HG03196 (cell line): Measurements from ENCODE around the gene MOSPD2.

Experiments used
- ATAC-seq: cut with Tn5 transposase; IDR thresholded peaks from one replicate; pipeline ENCODE4 v1.9.1; 2021; ENCODE audit not compliant: unreplicated experiment

Gene MOSPD2

DNA sequence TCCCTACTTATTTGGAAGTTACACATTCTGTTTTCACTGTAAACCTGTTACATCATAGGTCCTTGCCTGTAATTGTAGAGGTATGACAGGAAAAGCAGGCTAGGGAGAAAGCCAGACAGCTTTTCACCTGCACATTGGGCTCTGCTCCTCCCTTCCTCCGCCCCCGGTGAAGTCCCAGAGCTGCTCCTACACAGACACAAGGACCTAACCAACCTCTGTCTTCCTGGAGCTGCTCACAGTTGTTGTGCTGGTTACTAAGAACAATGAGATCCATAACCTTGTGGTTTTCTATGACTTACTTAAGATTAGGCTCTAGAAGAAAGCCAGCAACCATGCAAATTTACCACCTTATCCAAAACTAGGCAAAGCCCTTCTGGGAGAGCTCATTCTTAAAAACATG, 40.0 kb downstream of the MOSPD2 start:
- no peak for ATAC-seq

DNA sequence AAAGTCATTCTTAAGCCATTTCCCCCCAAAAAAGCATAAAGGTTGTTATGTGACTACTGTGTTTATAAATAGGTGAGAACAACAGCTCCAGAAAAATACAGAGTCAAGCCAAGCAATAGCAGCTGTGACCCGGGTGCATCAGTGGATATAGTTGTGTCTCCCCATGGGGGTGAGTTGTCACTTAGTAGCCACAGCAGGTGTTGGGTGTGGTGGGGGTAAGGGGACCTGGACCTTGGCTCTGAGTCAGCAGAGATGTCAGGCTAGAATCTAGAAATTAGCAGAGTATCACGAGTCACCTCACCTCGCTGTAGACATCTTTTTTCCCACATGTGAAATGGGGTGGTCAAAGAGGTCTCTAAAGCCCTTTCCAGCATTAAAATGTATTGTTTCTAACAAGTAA, 42.4 kb downstream of the MOSPD2 start:
- no peak for ATAC-seq

DNA sequence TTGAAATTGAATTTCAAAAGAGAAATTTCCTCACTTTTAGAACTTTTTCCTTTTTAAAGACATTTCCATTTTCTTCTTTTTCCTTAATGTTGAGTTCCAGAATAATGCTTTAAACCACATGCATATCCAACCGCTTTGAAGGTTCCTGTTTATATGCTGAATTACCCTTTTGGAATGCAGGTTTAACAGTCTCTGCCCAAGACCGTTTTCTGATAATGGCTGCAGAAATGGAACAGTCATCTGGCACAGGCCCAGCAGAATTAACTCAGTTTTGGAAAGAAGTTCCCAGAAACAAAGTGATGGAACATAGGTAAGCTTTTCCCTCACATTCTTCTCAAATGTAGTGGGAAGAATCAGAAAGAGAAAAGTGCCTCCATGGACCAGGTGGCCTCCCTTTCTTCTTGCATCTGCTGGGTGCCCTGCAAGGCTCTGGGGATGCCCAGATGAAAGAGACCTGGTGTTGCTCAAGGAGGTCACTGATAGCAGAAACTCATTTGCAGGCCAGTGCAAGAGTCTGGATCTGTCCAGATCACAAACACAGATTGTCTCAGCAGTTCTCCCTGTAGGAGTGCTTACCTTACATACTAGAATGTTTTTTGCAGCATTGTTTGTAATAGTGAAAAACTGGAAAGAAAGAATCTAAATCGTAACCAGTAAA, 42.9 kb downstream of the MOSPD2 start:
- ATAC-seq = no peak

DNA sequence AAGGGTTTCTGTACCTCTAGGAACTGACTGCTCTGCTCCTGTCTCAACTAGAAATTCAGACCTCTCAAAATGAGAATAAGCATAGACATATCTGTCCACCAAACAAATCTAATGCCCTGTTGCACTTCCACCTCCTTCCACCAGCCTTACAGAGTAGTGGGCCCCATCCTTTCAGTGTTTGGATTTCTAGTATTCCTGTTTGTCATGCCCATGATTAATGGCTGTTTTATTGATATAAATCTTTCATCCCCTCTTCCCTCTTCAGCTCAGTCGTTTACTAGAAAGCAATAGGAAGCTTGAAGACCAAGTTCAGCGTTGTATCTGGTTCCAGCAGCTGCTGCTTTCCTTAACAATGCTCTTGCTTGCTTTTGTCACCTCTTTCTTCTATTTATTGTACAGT, 46.2 kb downstream of the MOSPD2 start:
- ATAC-seq = no peak

DNA sequence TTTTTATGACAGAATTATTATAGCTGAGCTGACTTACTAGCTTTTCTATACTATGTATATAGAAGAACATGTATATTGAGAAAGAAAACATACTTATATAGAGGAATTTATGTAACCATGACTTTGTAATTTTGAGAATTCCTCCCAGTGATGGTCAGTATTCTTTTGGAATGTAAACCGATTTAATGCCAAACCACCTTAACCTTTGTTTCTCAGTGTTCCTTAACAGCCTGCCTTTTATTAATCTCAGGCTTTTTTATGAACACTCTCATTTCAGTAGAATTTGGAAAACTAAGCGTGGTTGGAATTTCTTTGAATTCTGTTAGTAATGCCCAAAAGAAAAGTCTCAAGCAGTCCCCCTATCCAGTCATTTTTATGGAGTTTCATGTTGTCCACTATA, 47.0 kb downstream of the MOSPD2 start:
- ATAC-seq = no peak

DNA sequence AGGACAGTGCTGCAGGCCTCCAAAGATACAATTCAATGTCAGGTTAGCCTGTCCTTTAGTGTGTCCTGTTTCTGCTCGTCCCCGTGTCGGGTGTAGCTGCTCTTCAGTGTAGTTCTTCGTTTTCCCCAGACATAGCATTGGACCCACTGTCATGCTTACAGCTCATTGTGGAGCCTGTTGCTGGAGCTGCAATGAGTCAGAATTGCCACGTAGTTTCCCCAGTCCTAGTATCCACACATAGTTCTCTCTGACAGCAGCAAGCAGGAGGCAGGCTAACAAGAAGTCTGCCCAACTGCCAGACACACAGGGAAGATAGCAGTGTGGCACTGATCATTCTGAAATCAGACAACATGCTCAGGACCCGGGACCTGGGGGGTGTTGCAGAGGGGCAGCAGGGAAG, 49.2 kb downstream of the MOSPD2 start:
- ATAC-seq = no peak

DNA sequence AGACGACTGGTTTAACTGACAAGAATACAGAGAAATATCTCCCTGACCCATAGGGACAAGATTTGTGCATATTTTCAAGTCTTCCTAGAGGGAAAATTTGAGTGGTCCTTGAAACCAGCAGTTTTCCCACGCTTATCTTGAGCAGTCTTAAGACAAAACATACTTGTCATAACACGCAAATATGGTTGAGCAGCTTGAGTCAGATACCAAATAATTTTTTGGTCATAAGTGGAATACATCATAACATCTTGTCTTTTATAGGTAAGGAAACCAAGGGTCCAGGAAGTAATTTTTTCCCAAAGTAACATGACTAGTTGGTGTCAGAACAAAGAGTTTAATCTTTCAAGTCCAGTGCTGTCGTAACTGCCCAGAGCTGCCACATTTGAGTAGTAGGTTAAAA, 50.5 kb downstream of the MOSPD2 start:
- ATAC-seq = no peak

DNA sequence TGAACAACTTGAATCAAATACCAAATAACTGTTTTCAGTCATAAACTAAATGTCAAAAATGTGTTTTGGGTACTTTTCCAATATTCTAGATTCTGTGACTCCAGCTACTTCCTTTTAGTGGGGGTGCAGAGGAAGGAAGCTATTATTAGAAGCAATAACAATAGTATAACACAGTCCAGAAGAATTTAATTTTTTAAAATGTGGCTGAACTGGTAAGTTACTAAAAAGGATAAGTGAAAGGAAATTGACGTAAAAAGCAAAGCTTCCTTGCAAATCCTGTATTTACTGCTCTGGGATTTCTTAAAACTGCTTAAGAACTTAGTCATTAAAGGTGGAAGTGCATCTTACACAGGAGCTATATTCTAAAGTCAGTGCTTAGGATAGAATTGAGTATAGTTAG, 53.2 kb downstream of the MOSPD2 start:
- no peak for ATAC-seq

DNA sequence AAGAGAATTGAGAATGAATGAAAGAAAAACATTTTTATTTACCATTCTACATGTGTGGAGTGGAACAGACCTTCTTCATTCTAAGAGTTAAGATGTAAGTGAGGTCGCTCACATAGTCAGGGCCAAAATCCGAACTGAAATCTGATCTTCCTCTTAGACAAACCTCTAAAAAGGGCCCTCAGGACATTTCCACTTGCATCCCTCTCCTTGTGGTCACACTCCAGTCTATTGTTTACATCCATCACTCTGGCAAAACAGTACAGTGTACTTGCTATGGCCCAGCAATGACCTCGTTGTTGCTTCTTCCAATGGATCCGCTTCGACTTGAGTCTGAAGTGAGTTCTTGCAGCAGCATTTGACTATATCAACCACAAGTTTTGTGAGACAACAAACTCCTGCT, 54.2 kb downstream of the MOSPD2 start:
- no peak for ATAC-seq

DNA sequence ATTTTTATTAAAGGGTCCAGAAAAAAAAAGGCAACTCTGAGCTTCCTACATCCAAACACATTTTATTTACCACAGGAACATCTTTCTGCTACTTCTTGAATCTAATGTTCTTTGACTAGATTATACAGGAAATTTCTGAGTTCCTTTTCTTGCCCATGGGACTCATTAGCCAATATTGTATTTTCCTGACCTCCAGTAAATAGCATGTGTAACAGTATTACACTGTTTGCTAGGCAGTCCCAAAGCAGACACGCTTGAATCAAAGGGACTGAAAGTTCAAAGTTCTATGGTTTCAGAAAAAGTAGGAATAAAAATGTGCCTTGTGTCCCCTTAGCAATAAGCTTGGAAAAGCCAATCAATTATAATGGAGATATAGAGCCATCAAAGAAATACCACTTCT, 57.4 kb downstream of the MOSPD2 start:
- ATAC-seq = no peak

DNA sequence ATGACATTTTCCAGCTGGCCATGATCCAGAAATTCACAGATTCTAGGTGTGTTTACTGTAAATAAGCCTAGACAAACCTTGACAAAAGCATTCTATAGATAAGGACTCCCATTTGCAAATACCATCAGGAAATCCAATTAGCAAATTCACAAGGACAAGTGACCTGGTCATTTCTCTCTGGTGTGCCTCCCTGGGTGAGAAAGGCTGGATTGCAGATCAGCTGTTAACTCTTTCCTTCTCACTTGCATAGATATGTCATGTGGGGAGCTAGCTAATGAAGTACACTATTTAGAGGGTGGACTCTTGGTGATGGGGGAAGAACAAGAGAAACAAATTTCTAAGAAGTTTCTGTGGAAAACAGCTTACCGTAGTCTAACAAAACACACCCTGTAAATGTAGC, 58.9 kb downstream of the MOSPD2 start:
- ATAC-seq = no peak

DNA sequence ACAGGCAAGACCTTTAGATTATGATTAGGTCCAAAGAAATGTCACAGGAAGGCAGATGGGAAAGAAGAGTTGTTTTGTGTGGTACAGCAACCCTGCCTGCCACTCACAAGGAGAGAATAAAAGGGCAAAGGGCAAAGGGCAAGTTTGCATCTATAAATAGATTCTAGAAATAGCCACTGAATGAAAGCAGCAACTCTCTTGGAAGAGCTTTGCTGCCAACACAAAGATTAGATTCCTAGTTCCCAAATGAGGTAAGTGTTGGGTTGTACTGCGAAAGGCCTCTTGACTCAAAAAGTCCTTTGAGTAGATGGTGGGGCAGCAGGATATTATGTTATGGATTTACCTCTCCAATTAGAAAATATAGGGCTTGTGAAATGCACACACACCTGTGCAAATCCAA, 61.2 kb downstream of the MOSPD2 start:
- no peak for ATAC-seq

DNA sequence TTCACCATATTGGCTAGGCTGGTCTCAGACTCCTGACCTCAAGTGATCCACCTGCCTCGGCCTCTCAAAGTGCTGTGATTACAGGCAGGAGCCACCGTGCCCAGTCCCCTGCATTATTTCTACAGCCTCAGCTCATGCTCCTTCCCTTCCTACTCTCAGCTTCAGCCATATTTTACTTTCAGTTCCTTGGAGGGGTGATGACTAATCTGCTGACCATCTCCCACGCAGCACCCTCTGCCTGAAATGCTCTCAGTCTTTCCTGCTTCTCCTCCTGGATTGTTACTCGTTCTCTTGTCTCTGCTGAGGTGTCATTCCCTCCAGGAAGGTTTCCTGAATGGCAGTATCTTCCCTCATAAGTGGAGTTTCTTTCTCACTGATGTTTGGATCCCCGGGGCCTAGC, 63.3 kb downstream of the MOSPD2 start:
- ATAC-seq = no peak

DNA sequence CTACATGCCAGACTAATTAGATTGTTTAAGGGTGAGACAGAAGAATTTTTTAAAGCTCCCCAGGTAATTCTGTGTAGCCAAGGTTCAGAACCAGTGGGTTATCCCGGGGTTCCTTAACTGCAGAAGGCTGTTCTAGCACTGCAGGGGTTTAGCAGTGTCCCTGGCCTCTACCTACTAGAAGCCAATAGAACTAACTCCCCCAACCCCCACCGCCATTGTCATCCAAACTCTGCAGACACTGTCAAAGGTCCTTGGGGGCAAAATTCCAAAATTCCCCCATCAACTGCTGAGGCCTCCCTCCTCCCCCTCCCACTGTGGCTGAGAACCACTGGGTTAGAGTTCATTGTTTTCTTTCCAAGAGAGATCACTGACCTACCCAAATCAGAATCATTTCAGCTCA, 66.4 kb downstream of the MOSPD2 start:
- no peak for ATAC-seq

DNA sequence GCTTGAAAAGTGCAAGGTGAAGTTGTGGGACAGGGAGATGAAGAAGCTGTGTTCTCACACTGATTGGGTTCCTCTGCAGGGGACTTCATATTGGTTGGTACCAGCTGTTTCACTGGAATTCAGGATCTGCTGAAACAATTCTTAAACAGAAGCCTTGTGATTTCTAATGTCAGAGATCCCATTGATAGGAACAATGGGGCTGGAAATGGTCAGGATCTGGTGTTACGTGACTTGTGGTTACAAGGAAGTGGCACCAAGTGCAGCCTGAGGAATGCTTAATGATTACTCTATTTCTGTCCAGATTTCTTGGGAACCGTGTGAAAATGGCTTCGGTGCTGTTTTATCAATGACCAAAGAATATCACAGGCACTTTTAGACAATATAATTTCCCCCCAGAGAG, 68.1 kb downstream of the MOSPD2 start:
- ATAC-seq = no peak

DNA sequence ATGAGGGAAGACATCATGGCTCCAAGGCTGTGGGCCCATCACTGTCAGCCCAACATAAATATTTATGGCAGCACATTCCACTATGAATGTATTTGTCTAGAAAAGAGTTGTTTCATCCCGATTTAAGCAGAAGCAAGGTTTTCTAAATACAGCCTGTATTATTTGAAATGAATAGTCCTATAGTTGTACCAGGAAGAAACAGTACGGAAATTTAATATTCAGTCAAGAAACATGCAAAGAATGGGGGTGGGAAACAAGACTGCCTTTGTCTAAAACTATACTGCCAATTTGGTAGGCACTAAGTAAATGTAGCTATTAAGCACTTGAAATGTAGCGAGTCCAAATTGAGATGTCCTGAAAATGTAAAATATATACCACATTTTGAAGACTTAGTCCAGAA, 69.1 kb downstream of the MOSPD2 start:
- no peak for ATAC-seq

DNA sequence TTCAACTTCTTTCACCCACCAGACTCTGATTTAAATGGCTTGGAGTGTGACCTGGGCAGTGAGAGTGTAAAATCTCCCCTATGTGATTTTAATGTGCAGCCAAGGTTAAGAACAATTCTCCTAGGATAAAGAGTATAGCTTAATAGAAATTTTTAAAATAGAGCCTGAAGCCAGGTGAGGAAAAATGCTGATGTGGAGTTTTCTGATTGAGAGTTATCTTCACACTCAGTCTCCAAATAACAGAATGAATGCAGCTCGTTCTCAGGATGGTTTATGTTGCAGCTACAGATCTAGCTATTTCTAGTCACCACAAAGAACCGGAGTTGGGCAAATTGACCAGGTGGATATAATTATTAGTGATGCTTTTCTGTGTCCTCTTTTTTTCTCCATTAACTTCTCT, 70.7 kb downstream of the MOSPD2 start:
- ATAC-seq = no peak

DNA sequence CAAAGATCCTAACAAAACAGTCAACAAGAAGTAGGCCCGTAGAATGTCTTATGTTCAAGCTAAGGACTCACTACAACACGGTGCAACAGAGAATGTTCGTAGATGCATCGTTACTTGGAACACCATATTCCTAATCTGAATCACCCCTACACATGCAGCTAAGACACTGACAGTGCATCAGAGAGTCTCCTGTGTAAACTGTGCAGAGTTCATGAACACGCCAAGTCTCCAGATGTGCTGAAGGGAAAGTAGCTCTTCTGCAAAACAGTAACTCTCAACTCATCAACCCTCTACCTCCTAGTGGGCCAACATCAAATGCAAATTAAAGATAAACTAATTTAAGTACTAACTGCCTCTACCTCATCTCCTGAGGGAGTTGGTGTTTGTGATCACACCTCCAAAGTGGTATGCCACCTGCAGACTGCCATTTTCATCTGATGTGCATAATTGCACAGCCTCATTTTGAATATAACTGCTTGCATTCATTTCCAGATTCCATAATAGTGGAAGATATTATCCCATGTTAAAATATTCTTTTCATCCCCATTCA, 73.5 kb downstream of the MOSPD2 start:
- ATAC-seq = no peak

DNA sequence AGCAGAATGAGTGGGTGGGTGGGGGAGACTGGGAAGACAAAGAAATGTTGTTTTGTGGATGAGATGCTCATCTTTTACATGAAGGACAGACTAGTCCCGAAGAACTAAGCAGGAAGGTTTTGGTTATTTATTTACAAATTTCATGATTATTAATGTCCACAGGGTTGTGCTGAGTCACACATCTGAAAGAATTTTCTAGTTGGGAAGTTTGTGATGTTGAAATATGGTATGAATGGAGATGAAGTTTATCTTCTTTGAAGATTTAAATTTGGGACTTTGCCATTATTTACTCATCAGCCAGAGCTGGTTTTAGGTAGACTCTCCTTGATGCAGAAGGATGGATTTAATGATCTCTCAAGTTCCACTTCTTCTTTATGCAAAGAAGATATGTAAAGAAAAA, 75.5 kb downstream of the MOSPD2 start:
- ATAC-seq = no peak

DNA sequence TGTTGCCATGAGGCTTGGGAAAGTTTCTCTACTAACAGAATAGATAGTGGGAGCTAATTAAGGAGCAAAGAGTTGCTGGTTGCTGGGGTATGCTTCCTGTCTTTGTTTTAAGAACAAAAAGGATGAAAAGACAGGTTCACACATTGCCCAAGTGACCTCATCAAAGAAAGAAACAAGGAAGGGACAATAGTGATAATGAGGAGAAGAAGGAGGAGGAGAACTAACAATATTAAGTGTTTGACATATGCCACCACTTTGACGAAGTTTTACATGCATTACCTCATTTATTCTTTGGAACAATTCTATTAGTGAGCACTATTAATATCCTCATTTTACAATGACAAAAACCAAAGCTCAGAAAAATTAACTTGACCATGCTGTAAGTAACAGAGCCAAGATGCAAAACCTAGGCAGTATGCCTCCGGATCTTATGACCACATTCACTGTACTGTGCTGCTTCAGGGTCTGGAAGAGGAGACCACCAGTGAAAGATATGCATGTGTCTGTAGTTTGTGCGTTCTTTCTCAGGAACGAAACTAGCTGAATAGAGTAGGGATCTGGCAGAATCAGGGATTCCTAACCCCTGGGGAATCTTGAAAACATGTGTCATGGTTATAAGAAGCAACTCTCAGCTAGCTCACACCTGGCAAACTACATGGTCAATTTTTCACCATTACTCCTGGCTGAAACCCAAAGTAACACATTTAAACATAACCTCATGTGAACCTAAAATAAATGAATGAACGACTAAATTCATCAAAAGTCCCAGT, 83.8 kb downstream of the MOSPD2 start:
- no peak for ATAC-seq

DNA sequence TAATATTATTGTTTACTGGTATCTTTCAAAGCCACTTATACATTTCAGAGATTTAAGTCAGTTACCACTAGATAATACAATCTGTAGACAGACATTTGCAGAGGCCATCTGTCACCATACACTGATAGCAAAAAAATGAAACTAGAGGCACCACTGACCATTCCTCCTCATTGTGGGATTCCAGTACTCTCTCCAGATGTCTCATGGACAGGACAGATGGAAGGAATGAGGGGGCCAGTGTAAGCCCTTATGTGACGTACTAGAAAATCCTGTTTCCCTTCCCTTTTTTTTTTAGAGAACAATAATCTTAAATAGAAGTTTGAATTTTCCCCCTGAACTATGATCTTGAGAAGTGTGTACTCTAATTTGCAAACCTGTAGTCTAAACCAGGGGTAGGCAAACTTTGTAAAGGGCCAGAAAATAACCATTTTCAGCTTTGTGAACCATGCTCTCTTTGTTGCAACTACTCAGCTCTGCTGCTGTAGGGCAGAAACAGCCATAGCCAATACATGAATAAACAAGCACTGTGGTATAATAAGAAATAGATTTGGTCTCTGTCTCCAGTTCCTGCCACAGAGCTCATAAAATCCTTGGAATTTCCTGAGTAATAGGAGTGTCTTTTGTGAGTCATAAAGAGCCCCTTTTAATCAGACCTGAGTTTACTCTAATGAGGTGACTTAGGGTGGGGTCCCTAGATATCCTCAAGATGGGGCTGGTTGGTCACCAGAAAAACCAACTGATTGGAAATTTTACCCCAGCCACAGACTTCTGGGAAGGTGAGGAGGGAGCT, 90.4 kb downstream of the MOSPD2 start:
- ATAC-seq = no peak

DNA sequence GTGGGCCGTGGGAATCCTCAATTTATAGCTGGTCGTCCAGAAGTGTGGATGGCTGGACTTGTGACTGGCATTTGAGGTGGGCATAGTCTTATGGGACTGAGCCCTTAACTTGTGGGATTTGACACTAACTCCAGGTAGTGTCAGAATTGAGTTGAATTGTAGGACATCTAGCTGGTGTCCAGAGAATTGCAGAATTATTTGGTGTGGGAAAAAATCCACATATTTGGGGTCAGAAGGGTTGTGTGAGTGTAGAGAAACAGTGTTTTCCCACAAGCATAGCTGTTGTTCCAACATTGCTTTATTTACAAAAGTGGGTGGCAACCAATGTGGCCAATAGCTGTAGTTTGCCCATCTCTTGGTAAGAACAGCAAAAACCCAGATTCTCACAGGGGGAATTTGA, 91.3 kb downstream of the MOSPD2 start:
- ATAC-seq = no peak
